Measurements from ENCODE around the gene SCAMP1.

DNA sequence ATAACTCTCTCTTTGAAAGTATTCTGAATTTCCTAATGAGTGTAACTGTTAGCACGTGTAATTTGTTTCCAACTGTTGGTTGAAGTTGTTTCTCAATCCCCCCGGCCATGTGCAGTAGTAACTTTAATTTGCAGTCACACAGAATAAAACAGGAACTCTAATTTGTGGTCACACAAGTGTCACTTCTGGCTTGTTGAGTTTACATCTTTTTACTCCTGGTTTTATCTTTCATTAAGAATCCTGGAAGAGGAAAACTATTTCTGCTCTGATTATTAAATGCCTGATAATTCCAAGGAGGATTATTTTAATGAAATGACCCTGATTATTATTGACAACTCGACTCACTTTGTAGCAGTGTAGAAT is 1.2 kb downstream of the SCAMP1 start:
- TF ChIP-seq, protein P1, sequence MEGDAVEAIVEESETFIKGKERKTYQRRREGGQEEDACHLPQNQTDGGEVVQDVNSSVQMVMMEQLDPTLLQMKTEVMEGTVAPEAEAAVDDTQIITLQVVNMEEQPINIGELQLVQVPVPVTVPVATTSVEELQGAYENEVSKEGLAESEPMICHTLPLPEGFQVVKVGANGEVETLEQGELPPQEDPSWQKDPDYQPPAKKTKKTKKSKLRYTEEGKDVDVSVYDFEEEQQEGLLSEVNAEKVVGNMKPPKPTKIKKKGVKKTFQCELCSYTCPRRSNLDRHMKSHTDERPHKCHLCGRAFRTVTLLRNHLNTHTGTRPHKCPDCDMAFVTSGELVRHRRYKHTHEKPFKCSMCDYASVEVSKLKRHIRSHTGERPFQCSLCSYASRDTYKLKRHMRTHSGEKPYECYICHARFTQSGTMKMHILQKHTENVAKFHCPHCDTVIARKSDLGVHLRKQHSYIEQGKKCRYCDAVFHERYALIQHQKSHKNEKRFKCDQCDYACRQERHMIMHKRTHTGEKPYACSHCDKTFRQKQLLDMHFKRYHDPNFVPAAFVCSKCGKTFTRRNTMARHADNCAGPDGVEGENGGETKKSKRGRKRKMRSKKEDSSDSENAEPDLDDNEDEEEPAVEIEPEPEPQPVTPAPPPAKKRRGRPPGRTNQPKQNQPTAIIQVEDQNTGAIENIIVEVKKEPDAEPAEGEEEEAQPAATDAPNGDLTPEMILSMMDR (IDR thresholded peaks at IDR 0.05; ENCODE audit: poor library complexity) = no peak
- TF ChIP-seq EZH2phosphoT487 (IDR thresholded peaks at IDR 0.05; ENCODE audit: low read depth, severe bottlenecking, unreplicated experiment) = no peak
- TF ChIP-seq EZH2 (IDR thresholded peaks at IDR 0.05; ENCODE audit: borderline replicate concordance) = no peak

All from hepatocyte (in vitro differentiated cells).